ENCODE results near the gene CLIP4.

DNA sequence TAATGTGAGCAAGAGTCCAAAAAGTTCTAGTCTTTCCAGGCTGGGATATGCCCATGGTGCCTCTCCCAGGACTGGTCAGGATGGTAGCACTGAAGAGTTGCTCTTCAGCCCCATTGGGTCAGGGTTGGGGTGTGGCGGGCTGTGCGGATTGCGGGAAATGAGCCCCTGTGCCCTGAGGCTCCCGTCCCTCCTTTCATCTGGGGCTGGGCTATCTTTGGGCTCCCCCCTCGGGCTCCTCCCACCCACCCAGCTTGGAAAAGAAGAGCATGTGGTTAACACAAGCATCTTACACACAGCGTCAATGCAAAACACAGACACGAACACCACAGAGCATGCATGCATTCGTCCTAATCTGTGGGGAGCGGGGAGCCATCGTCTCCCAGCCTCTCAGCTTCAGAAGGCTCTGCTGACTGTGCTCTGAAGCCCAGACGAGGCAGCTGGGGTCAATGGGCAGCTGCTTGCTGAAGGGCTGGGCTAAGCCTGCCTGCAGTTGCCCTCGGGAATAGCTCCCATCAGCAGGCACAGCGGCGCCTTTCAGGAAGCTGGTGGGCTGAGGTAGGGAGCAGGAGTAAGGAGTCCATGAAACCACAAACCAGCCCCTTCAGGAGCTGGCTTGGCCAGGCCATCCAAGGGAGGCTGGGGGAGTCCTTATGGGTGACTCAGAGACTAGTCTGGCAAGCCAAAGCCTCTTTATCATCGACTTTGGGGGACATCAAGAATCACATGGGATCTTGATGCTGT, 112.9 kb downstream of the CLIP4 start:
- TF ChIP-seq, protein P1, sequence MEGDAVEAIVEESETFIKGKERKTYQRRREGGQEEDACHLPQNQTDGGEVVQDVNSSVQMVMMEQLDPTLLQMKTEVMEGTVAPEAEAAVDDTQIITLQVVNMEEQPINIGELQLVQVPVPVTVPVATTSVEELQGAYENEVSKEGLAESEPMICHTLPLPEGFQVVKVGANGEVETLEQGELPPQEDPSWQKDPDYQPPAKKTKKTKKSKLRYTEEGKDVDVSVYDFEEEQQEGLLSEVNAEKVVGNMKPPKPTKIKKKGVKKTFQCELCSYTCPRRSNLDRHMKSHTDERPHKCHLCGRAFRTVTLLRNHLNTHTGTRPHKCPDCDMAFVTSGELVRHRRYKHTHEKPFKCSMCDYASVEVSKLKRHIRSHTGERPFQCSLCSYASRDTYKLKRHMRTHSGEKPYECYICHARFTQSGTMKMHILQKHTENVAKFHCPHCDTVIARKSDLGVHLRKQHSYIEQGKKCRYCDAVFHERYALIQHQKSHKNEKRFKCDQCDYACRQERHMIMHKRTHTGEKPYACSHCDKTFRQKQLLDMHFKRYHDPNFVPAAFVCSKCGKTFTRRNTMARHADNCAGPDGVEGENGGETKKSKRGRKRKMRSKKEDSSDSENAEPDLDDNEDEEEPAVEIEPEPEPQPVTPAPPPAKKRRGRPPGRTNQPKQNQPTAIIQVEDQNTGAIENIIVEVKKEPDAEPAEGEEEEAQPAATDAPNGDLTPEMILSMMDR (IDR thresholded peaks at IDR 0.05): no peak
- no peak for TF ChIP-seq POLR2AphosphoS5 (IDR thresholded peaks at IDR 0.05; ENCODE audit: low read depth, low read length)
- TF ChIP-seq, protein P2, sequence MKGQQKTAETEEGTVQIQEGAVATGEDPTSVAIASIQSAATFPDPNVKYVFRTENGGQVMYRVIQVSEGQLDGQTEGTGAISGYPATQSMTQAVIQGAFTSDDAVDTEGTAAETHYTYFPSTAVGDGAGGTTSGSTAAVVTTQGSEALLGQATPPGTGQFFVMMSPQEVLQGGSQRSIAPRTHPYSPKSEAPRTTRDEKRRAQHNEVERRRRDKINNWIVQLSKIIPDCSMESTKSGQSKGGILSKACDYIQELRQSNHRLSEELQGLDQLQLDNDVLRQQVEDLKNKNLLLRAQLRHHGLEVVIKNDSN (IDR thresholded peaks at IDR 0.05; ENCODE audit: borderline replicate concordance, low read depth): no peak
- no peak for TF ChIP-seq SIN3A (IDR thresholded peaks at IDR 0.05; ENCODE audit: borderline replicate concordance, low read depth, low read length)
- no peak for TF ChIP-seq PBX3 (IDR thresholded peaks at IDR 0.05)
- no peak for TF ChIP-seq MXI1 (IDR thresholded peaks at IDR 0.05; ENCODE audit: low read depth, low read length)
- no peak for TF ChIP-seq RAD21 (IDR thresholded peaks at IDR 0.05; ENCODE audit: low read length)
- TF ChIP-seq GABPA (IDR thresholded peaks at IDR 0.05; ENCODE audit: low read depth): no peak
- no peak for TF ChIP-seq YY1 (IDR thresholded peaks at IDR 0.05; ENCODE audit: low read depth)
- no peak for TF ChIP-seq RFX5 (IDR thresholded peaks at IDR 0.05; ENCODE audit: low read length)

All from SK-N-SH (cell line).